A549 treated with GW870086 at 1 μM for 4 hours (cell line): Measurements from ENCODE around the gene CRNN. TPM values are rescaled to one million over a fixed set of nuclear protein-coding genes. Genes with fewer than 3 reads are reported as not detected.

Experiments
- total RNA-seq: library from RNA; stranded (reverse); fragments of 200-300 nt; extraction: Qiagen RNA extraction; gene quantifications from 5 replicates; pipeline ENCODE4 v1.2.3, GENCODE V29; 2022; ENCODE audit warnings: low read depth

CRNN gene
- not detected in 5 replicates for total RNA-seq

DNA sequence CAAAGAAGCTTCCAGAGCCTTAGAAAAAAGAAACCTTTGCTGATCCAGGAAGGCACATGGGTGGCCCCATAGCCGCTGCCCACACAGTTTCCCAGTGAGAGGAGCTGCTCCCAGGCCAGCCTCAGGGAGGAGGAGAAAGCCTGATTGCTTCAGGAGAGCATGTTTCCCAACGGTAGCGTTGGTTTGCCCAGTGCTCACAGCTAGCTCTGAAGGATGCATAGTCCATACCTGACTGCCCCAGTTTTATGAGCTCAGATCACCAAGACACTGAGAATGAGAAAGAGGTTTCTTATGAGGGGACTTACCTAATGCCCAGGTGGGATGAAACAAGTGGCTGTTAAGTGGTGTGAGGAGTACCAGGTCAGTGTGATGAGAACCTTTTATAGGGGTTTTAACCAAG, at the start of gene CRNN:
Gene CRNN, minus strand, starts transcription at position 355 of the 400 bp plus-strand sequence. CDS start 2,030 bp downstream, outside the sequence.

DNA sequence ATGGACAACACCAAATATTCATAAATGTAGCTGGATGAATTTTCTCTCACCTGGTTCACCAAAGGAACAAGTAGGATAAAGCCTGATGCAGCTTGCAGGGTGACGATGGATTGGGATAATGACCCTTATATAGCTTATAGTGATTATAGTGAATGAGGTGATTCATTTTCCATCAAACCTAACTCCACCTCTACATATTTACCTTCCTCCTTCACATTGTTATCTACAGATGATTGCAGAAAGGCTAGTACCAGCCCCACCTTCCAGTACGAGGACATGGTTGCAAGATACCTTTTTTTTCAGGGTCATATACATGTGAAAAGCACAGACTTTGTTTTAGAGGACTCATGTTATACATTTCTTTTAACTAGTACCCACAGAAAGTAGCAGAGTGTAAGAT, 54.2 kb downstream of the CRNN start, which contains the start of gene FLG2:
Gene FLG2, minus strand, starts transcription at position 101 of the 400 bp plus-strand sequence. CDS start 1,122 bp downstream, outside the sequence.

Other genes starting within 250 kb of the CRNN start
- gene HRNR, start 190.1 kb downstream of the CRNN start, total RNA-seq: 0.01 TPM in 1 of 5 replicates, not detected in the others
- 0.01 to 0.02 TPM (median 0.01 TPM) in 3 of 5 replicates, not detected in the others for gene FLG, start 89.0 kb downstream of the CRNN start, total RNA-seq
- not detected in 5 replicates for gene FLG2, start 54.3 kb downstream of the CRNN start, total RNA-seq
- not detected in 5 replicates for gene LCE5A, start 96.5 kb upstream of the CRNN start, total RNA-seq
- gene CRCT1, start 100.2 kb upstream of the CRNN start, total RNA-seq: 0.40 to 1.1 TPM (median 0.73 TPM) in 4 of 5 replicates, not detected in the other
- gene LCE3E, start 152.5 kb upstream of the CRNN start, total RNA-seq: 0.51 TPM in 1 of 5 replicates, not detected in the others
- 1.6 to 2.7 TPM (median 2.4 TPM) in 5 replicates for gene LCE3D, start 166.3 kb upstream of the CRNN start, total RNA-seq
- gene LCE3C, start 186.0 kb upstream of the CRNN start, total RNA-seq: not detected in 5 replicates
- not detected in 5 replicates for gene LCE3B, start 199.5 kb upstream of the CRNN start, total RNA-seq
- gene LCE3A, start 208.8 kb upstream of the CRNN start, total RNA-seq: not detected in 5 replicates
- not detected in 5 replicates for gene LCE2D, start 249.1 kb upstream of the CRNN start, total RNA-seq